Stimulated activated CD4-positive, alpha-beta T cell treated with anti-CD3 and anti-CD28 coated beads, Interleukin-2, amount 100 ng/mL, for 24 hours (primary cell): Measurements from ENCODE around the gene PUDP.
"Not testable (repeated sequence)": the region's sequence is repeated elsewhere in the genome, so short reads cannot be mapped to it uniquely, and the experiment has no call there.

Experiments
- DNase-seq, 2 donors: peaks; one replicate each; pipeline ENCODE4 v3.0.0-alpha.2; 2020

PUDP gene

GRCh38 chrX:7147978-7148854 lies at the start of gene PUDP:
PUDP (minus strand) TSS chrX:7148153; CDS start chrX:7148113, 40 bp downstream.
- peak; percentile 81 for DNase-seq

GRCh38 chrX:7194606-7195005 lies 46.7 kb upstream of the PUDP start:
- no peak for DNase-seq

DNA sequence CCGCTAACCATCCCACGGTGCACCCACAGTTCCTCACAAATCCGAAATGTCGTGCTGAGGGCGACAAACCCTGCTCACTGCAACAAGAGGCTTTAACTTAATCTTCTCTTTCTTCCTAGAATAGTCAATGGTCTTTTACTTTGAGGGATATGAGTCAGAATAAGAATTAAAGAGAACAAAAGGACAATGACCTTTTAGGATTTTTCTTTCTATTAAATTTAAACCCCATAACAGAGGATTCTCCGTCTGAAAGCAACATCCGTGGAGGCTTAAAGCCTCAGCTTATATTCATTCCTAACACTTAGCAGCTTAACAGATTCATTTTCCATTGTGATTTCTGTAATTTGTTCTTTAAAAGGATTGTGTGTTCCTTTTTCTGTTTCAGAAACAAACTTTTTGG lies 44.9 kb upstream of the PUDP start:
- DNase-seq: no peak

- DNase-seq: no peak
These were observed 43.7 kb upstream of the PUDP start for GRCh38 chrX:7191681-7192110.

GRCh38 chrX:7190157-7190556 lies 42.2 kb upstream of the PUDP start:
- no peak for DNase-seq

GRCh38 chrX:7188672-7189071 lies 40.7 kb upstream of the PUDP start:
- DNase-seq: no peak

DNA sequence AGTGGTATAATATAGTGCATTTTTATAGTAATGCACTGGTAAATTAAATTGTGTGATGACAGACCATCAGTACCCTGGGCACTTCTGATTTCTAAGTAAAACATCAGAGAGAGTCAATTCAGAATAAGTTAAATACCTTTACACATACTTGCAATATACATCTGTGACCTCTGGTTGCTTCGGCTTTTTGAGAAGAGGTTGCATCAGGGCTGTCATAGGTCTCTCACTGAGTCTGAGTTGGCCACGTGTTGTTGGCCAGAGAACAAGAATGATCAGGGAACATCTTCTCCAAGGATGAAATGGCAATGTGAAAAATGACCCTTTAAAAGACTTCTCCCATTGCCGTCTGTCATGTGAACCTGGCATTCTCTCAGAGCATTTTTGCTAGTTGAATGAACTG lies 36.9 kb upstream of the PUDP start:
- DNase-seq: no peak

- no peak for DNase-seq
These were observed 31.5 kb upstream of the PUDP start for GRCh38 chrX:7179446-7179845.

DNA sequence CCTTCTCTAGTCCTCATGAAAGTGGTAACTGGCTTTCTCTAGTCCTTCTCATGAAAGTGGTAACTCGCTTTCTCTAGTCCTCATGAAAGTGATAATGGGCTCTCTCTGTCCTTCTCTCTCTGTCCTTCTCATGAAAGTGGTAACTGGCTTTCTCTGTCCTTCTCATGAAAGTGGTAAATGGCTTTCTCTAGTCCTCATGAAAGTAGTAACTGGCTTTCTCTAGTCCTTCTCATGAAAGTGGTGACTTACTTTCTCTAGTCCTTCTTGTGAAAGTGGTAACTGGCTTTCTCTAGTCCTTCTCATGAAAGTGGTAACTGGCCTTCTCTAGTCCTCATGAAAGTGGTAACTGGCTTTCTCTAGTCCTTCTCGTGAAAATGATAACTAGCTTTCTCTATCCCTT lies 30.9 kb upstream of the PUDP start:
- DNase-seq: not testable (repeated sequence)

- peak; percentile 30 to 32 for DNase-seq
These were observed 22.9 kb upstream of the PUDP start for GRCh38 chrX:7170898-7171297.

DNA sequence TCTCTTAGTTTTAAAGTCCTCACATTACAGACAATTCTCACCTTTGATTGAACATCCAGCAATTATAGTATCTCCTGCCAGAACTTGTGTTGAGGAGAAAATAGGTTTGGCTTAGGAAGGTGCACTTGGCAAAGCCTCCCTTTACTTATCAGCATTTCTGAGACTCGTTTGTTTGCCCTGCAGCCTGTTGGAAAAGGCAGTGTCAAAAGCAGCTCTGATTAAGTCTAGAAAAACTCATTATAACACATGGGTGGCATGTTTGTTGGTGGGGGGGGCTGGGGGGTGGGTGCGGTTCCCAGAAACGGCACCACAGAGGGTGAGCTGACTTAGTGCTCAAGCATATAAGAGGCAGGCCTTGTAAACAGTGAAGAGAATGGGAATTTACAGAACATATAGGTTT lies 21.7 kb upstream of the PUDP start:
- no peak for DNase-seq

- no peak for DNase-seq
These were observed 20.4 kb upstream of the PUDP start for GRCh38 chrX:7168371-7168770.

DNA sequence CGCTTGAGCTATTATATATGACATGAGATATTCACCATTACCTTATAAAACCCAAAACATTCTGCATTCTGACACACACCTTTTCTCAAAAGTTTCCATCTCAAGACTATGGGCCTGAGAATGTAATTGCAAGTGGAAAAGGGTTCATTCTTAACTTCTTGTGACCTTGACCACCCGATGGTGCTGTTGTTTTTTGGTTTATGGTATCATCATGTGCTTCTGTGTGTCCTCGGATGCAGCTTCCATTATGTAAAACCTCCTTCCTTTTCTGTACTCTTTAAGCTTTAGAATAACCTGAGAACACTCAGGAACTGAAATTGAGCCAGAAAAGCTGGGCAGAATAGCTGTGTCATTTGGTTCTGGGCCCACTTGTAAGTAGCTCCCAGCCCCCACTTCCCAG lies 16.2 kb upstream of the PUDP start:
- DNase-seq: no peak

DNA sequence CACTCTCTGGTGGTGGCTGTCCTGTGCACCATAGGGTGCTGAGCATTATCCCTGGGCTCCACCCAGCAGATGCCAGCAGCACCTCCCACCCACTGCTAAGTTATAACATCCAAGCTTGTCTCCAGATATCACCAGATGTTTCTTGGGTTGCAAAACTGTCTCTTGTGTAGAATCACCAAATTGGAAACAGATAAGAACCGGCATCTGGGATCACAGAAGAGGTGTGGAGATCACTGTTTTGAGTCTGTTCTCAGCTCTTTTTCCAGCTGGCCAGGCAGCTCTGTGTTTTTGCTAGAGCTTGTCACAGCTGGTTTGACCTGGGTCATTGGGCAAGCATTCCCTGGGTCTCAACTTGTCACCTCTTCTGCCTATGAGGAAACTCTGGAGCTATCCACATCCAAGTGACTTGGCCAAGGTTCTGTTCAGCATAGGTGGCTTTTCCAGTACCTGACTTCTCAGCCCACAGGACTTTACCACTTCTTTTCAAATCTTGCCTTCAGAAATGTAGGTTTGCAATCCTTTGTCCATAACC lies 15.3 kb upstream of the PUDP start:
- DNase-seq: no peak

DNA sequence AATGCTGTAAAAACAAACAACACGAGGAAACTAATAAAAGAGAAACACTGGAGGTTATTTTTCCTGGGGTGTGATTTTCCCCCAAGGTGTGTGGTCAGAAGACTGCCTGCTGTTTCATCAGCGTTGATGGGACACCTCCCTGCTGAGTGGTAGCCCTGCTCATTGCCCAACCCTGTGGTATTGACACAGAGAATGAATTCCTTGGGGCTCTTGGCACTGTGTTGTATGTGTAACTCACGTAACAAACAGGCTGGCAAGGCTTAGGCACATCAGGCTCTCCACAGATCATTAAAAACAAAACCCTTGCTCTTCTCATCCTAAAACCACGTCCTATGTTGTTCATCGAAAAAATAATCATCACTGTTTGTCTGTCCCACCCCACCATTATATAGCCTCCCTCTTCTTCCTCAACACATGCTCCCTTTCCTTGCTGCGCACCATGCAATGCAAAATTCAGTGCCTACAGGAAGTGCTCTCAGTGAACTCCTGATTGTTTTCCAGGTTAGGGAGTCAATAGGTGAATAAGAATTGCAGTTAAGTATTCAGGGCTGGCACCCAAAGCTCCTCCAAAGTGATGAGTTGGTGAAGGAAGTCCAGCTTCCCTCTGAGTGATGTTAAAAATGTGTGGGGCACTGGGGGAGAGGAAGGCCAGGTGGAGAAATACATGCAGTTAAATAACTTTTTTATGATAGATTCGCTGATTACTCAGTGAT lies 11.4 kb upstream of the PUDP start:
- no peak for DNase-seq

DNA sequence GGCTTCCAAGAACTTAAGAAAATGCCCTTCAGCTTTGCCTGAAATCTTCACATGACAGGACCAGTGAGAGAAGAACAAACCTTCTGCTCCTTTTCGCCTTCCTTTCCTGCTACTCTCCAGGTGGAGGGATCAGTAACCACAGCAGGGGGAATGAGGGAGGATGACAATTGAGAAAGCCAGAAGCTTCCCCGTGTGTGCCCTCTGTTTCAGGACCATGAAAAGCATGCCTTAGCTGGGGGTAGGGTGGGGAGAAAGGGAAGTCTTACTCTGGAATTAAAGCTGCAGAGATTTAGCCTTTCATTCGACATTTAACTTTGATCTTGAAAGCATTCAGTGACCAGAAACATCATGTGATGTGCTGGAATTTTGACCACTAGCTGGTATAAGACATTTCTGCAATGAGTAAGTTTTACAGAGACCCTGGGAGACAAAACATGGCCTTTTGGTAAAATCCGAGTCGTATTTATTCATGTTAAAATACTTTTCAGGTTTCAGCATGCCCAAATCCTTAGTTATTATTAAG lies 10.6 kb upstream of the PUDP start:
- DNase-seq: no peak

DNA sequence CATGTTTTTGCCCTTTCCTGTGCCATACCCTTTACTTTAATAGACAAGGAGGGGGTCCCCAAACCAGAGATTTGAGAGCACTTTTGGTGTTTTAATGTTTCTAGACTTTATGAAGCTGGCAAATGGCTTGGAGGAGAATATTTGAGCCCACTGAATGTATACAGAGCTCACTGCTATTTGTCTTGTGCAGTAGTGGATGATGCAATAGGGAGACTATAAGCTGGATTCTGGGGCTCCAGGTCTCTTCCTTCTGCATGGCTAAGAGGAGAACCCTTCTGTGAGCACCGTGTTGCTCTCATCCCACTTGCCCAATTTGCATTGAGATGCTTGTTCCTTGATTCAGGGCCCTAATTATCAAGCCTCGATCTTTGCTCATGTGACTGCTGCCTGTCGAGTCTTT lies 8.9 kb upstream of the PUDP start:
- DNase-seq: no peak

GRCh38 chrX:7155163-7155562 lies 7.2 kb upstream of the PUDP start:
- no peak for DNase-seq

DNA sequence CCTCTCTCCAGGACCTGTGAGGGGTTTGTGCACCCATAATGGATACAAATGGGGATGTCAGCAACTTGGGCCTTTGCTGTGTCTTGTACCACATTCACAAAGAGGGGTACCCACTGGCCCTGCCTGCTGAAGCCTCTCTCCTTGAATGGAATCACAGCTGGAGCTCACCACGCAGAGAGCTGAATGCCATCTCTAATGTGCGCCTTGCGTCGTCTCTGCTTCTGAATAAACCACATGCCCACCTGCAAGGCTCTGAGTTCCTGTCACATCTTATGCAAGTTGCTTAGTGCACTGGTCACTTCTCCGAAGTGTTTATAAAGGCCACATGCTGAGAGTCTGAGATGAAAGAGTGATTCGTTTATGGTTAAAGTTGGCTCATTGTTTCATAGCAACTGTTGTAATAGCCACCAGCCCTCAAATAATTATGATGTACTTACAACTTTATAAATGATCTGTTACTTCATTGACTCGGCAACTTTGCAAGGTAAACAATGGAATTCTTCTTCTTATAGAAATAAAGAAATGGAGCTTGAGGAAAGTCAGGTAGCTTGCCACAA lies 6.2 kb upstream of the PUDP start:
- no peak for DNase-seq

DNA sequence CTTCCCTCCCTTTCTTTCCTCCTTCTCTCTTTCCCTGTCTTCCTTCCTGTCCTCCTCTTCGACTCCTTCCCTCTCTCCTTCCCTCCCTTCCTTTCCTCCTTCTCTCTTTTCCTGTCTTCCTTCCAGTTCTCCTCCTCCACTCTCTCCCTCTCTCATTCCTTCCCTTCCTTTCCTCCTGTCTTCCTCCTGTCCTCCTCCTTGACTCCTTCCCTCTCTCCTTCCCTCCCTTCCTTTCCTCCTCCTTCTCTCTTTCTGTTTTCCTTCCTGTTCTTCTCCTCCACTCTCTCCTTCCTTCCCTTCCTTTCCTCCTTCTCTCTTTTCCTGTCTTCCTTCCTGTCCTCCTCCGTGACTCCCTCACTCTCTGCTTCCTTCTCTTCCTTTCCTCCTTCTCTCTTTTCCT lies 5.3 kb upstream of the PUDP start:
- no peak for DNase-seq

DNA sequence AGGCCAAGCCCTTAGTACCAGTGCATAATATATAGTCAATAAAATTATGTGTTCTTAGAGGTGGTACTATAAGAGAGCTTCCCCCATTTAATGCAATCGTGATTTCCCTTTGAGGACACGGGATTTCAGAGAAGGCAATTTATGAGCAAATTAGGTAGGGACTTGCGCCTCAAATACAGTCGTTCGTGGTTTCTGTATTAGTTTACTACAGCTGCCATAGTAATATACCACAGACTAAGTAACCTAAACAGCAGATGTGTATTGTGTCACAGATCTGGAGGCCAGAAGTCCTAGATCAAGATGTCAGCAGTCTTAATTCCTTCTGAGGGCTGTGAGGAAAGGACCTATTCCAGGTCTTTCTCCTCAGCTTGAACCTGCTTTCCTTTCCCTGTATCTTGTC lies 1.5 kb upstream of the PUDP start:
- DNase-seq: no peak

DNA sequence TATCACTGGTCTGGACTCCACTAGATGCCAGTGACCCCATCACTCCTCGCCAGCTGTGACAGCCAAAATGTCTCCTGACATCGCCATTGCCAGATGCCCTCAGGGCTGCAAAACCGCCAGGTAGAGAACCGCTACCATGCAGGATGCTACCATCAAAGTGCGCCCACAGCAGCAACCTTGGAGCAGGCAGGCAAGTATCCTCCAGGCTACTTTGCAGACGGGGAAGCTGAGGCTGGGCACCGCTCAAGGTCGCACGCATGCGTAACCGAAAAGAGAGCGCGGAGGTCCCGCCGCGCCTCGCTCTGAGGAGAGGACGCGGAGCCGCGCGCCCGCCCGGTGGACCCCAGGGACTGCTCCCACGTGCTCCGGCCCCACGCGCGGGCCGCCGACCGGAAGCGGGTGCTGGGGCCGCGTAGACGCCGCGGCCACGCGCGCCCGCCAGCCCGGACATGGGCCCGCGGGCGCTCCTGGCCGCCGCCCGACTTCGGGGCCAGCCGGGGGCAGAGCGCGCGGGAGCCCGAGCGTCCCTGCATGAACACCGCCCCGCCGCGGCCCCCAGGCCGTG lies 458 bp downstream of the PUDP start, which contains the start of gene STS:
Gene STS, plus strand, starts transcription at position 300 of the 565 bp plus-strand sequence. CDS start 105,488 bp downstream, outside the sequence.
- DNase-seq: peak; percentile 25 to 33
